ENCODE results near the gene BCAS3.
"Not testable (repeated sequence)": the region's sequence is repeated elsewhere in the genome, so short reads cannot be mapped to it uniquely, and the experiment has no call there.

BCAS3 gene

GRCh38 chr17:61431594-61432311 is 754.1 kb downstream of the BCAS3 start:
- H3K27ac ChIP-seq (ENCODE audit: low read length) = no peak overlapping the region
- no peaks in the 10 kb centered on the region for H3K79me2 ChIP-seq (ENCODE audit: low read length)
- H3K4me1 ChIP-seq (ENCODE audit: low read length) = no peaks in the 10 kb centered on the region
- no peaks in the 10 kb centered on the region for H3K9me3 ChIP-seq (ENCODE audit: insufficient read depth, low read length)
- no peak overlapping the region for H3K4me2 ChIP-seq (ENCODE audit: low read length)
- TF ChIP-seq EZH2phosphoT487 (IDR thresholded peaks at IDR 0.05; ENCODE audit: low read depth) = no peak
- TF ChIP-seq, protein P1, sequence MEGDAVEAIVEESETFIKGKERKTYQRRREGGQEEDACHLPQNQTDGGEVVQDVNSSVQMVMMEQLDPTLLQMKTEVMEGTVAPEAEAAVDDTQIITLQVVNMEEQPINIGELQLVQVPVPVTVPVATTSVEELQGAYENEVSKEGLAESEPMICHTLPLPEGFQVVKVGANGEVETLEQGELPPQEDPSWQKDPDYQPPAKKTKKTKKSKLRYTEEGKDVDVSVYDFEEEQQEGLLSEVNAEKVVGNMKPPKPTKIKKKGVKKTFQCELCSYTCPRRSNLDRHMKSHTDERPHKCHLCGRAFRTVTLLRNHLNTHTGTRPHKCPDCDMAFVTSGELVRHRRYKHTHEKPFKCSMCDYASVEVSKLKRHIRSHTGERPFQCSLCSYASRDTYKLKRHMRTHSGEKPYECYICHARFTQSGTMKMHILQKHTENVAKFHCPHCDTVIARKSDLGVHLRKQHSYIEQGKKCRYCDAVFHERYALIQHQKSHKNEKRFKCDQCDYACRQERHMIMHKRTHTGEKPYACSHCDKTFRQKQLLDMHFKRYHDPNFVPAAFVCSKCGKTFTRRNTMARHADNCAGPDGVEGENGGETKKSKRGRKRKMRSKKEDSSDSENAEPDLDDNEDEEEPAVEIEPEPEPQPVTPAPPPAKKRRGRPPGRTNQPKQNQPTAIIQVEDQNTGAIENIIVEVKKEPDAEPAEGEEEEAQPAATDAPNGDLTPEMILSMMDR (IDR thresholded peaks at IDR 0.05; ENCODE audit: low read depth, low read length) = no peak
- H4K20me1 ChIP-seq (ENCODE audit: insufficient read depth, low read length) = no peaks in the 10 kb centered on the region
- no peak overlapping the region for H3K4me3 ChIP-seq (ENCODE audit: low read length)
- no peak overlapping the region for H3K9ac ChIP-seq (ENCODE audit: low read length)
- no peak overlapping the region for H2AFZ ChIP-seq (ENCODE audit: low read depth, low read length)
- H3K36me3 ChIP-seq (replicated peaks; ENCODE audit: low read depth, low read length) = no peaks in the 10 kb centered on the region
- H3K27me3 ChIP-seq (ENCODE audit: low read depth, low read length) = no peaks in the 10 kb centered on the region

GRCh38 chr17:61436273-61436672 is 758.6 kb downstream of the BCAS3 start:
- Histone ChIP-seq H3K9me3 (ENCODE audit: insufficient read depth, low read length) (peaks cover 4% of the 10 kb centered on the region; the same call in 1 of the 2 replicates), H2AFZ (ENCODE audit: low read depth, low read length) (no peak overlapping the region), H3K4me2 (ENCODE audit: low read length) (no peak overlapping the region), H3K9ac (ENCODE audit: low read length) (no peak overlapping the region), H3K4me3 (ENCODE audit: low read length) (no peak overlapping the region), H3K27me3 (ENCODE audit: low read depth, low read length) (peaks cover 4% of the 10 kb centered on the region; the same call in 1 of the 2 replicates), H3K4me1 (ENCODE audit: low read length) (peaks cover 9% of the 10 kb centered on the region), H3K36me3 (replicated peaks; ENCODE audit: low read depth, low read length) (no peaks in the 10 kb centered on the region), H3K27ac (ENCODE audit: low read length) (no peak overlapping the region), H3K79me2 (ENCODE audit: low read length) (no peaks in the 10 kb centered on the region), H4K20me1 (ENCODE audit: insufficient read depth, low read length) (no peaks in the 10 kb centered on the region)
- TF ChIP-seq, protein P1 (IDR thresholded peaks at IDR 0.05; ENCODE audit: low read depth, low read length) = no peak
- no peak for TF ChIP-seq EZH2phosphoT487 (IDR thresholded peaks at IDR 0.05; ENCODE audit: low read depth)

GRCh38 chr17:61436995-61437704 is 759.5 kb downstream of the BCAS3 start:
- H3K9ac ChIP-seq (ENCODE audit: low read length) = no peak overlapping the region
- H3K4me3 ChIP-seq (ENCODE audit: low read length) = no peak overlapping the region
- H3K27me3 ChIP-seq (ENCODE audit: low read depth, low read length) = peaks cover 4% of the 10 kb centered on the region; the same call in 1 of the 2 replicates
- peaks cover 9% of the 10 kb centered on the region for H3K4me1 ChIP-seq (ENCODE audit: low read length)
- no peak for TF ChIP-seq EZH2phosphoT487 (IDR thresholded peaks at IDR 0.05; ENCODE audit: low read depth)
- TF ChIP-seq, protein P1 (IDR thresholded peaks at IDR 0.05; ENCODE audit: low read depth, low read length) = no peak
- no peak overlapping the region for H3K27ac ChIP-seq (ENCODE audit: low read length)
- peaks cover 4% of the 10 kb centered on the region; the same call in 1 of the 2 replicates for H3K9me3 ChIP-seq (ENCODE audit: insufficient read depth, low read length)
- no peaks in the 10 kb centered on the region for H4K20me1 ChIP-seq (ENCODE audit: insufficient read depth, low read length)
- H3K79me2 ChIP-seq (ENCODE audit: low read length) = no peaks in the 10 kb centered on the region
- no peak overlapping the region for H2AFZ ChIP-seq (ENCODE audit: low read depth, low read length)
- H3K36me3 ChIP-seq (replicated peaks; ENCODE audit: low read depth, low read length) = no peaks in the 10 kb centered on the region
- no peak overlapping the region for H3K4me2 ChIP-seq (ENCODE audit: low read length)

GRCh38 chr17:61440697-61441096 is 763.0 kb downstream of the BCAS3 start:
- Histone ChIP-seq H3K4me2 (ENCODE audit: low read length) (no peak overlapping the region), H3K27me3 (ENCODE audit: low read depth, low read length) (peaks cover 4% of the 10 kb centered on the region; the same call in 1 of the 2 replicates), H3K27ac (ENCODE audit: low read length) (no peak overlapping the region)

DNA sequence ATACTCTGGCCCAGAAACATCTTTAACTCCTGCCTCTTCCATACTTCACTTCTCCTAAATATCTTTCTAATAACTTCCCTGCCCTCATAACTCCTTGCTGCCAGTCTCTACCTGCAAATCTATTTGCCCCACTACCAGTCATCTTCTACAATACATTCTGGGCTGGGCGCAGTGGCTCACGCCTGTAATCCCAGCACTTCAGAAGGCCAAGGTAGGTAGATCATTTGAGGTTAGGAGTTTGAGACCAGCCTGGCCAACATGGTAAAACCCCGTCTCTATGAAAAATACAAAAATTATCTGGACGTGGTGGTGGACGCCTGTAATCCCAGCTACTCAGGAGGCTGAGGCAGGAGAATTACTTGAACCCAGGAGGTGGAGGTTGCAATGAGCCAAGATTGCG is 763.9 kb downstream of the BCAS3 start:
- not testable (repeated sequence) for H3K4me3 ChIP-seq (ENCODE audit: low read length); H3K79me2 ChIP-seq (ENCODE audit: low read length); H3K4me1 ChIP-seq (ENCODE audit: low read length); H3K27ac ChIP-seq (ENCODE audit: low read length); H3K4me2 ChIP-seq (ENCODE audit: low read length); H2AFZ ChIP-seq (ENCODE audit: low read depth, low read length); H3K9me3 ChIP-seq (ENCODE audit: insufficient read depth, low read length); H4K20me1 ChIP-seq (ENCODE audit: insufficient read depth, low read length); H3K27me3 ChIP-seq (ENCODE audit: low read depth, low read length); H3K9ac ChIP-seq (ENCODE audit: low read length); H3K36me3 ChIP-seq (replicated peaks; ENCODE audit: low read depth, low read length)

More at GRCh38 chr17:61440697-61441096, 763.0 kb downstream of the BCAS3 start:
- no peaks in the 10 kb centered on the region for H3K36me3 ChIP-seq (replicated peaks; ENCODE audit: low read depth, low read length)
- no peak overlapping the region for H3K4me3 ChIP-seq (ENCODE audit: low read length)
- no peak overlapping the region for H2AFZ ChIP-seq (ENCODE audit: low read depth, low read length)
- H3K79me2 ChIP-seq (ENCODE audit: low read length) = no peaks in the 10 kb centered on the region
- no peak overlapping the region for H3K9ac ChIP-seq (ENCODE audit: low read length)
- H3K9me3 ChIP-seq (ENCODE audit: insufficient read depth, low read length) = peaks cover 4% of the 10 kb centered on the region; the same call in 1 of the 2 replicates
- peaks cover 9% of the 10 kb centered on the region for H3K4me1 ChIP-seq (ENCODE audit: low read length)
- H4K20me1 ChIP-seq (ENCODE audit: insufficient read depth, low read length) = no peaks in the 10 kb centered on the region
- TF ChIP-seq, protein P1 (IDR thresholded peaks at IDR 0.05; ENCODE audit: low read depth, low read length) = no peak
- TF ChIP-seq EZH2phosphoT487 (IDR thresholded peaks at IDR 0.05; ENCODE audit: low read depth) = no peak

Data from OCI-LY3 (cell line).